Neuronal stem cell (in vitro differentiated cells): Measurements from ENCODE around the gene ZDHHC11.
A peak's percentile ranks its signal among the peaks of the same experiment; 100 is the strongest.

Source experiments
- DNase-seq: peaks from one replicate; pipeline ENCODE4 v3.0.0-alpha.2; 2013; ENCODE audit warnings: low spot score
- H2AFZ ChIP-seq: one replicate; pipeline ENCODE4 v1.6.1; 2013; ENCODE audit warnings: mild to moderate bottlenecking, low read length, inconsistent platforms
- H2AK5ac ChIP-seq: 2 replicates; pipeline ENCODE4 v1.6.1; 2013; ENCODE audit warnings: low read depth, mild to moderate bottlenecking, inconsistent platforms, low read length, moderate library complexity, mixed read lengths
- H2BK120ac ChIP-seq: 2 replicates; pipeline ENCODE4 v1.6.1; 2013; ENCODE audit warnings: low read depth, mild to moderate bottlenecking, inconsistent platforms, low read length, moderate library complexity, mixed read lengths
- H2BK12ac ChIP-seq: one replicate; pipeline ENCODE4 v1.6.1; 2013; ENCODE audit warnings: low read length, inconsistent platforms
- H2BK15ac ChIP-seq: 2 replicates; pipeline ENCODE4 v1.6.1; 2013; ENCODE audit warnings: mild to moderate bottlenecking, low read length, inconsistent platforms, mixed read lengths
- H2BK5ac ChIP-seq: one replicate; pipeline ENCODE4 v1.6.1; 2013; ENCODE audit warnings: inconsistent platforms, mild to moderate bottlenecking, low read length, moderate library complexity
- H3K14ac ChIP-seq: one replicate; pipeline ENCODE4 v1.6.1; 2013; ENCODE audit warnings: low read length, inconsistent platforms
- H3K18ac ChIP-seq: 2 replicates; pipeline ENCODE4 v1.6.1; 2013; ENCODE audit warnings: low read length, inconsistent platforms
- H3K23ac ChIP-seq: 2 replicates; pipeline ENCODE4 v1.6.1; 2013; ENCODE audit warnings: low read depth, mild to moderate bottlenecking, mixed read lengths, low read length, inconsistent platforms; ENCODE audit not compliant: poor library complexity
- H3K27ac ChIP-seq: replicated peaks from 3 replicates; pipeline ENCODE4 v1.5.1; 2013; ENCODE audit warnings: low read length, inconsistent platforms
- H3K27me3 ChIP-seq, 3 experiments: 2 replicates each; pipeline ENCODE4 v1.6.1; 2013; ENCODE audit warnings: low read length in 3 of 3, mild to moderate bottlenecking in 2 of 3, inconsistent platforms in 1 of 3, low read depth in 1 of 3, mixed read lengths in 1 of 3, moderate library complexity in 1 of 3; ENCODE audit not compliant: control insufficient read depth in 3 of 3, insufficient read depth in 3 of 3
- H3K36me3 ChIP-seq, 2 donors: replicated peaks in 1 of 2; 2 replicates each; pipeline ENCODE4 v1.6.1; 2013; ENCODE audit warnings: low read length in 2 of 2; ENCODE audit not compliant: control insufficient read depth in 2 of 2, insufficient read depth in 2 of 2
- H3K4ac ChIP-seq: 2 replicates; pipeline ENCODE4 v1.6.1; 2013; ENCODE audit warnings: inconsistent platforms, mild to moderate bottlenecking, low read length, moderate library complexity
- H3K4me1 ChIP-seq, 2 donors: 1 replicate in 1 of 2; 2 replicates in 1 of 2; pipeline ENCODE4 v1.6.1; 2013; ENCODE audit warnings: low read length in 2 of 2, low read depth in 1 of 2; ENCODE audit not compliant: control insufficient read depth in 2 of 2, insufficient read depth in 1 of 2
- H3K4me2 ChIP-seq: one replicate; pipeline ENCODE4 v1.6.1; 2013; ENCODE audit warnings: mild to moderate bottlenecking, low read length, inconsistent platforms; ENCODE audit not compliant: insufficient read depth, poor library complexity, severe bottlenecking
- H3K4me3 ChIP-seq, 2 donors: 2 replicates each; pipeline ENCODE4 v1.5.1; 2013; ENCODE audit warnings: low read length in 2 of 2, mild to moderate bottlenecking in 2 of 2, inconsistent platforms in 1 of 2, moderate library complexity in 1 of 2
- H3K79me1 ChIP-seq: one replicate; pipeline ENCODE4 v1.6.1; 2013; ENCODE audit warnings: low read depth, mild to moderate bottlenecking, inconsistent platforms, low read length, moderate library complexity
- H3K9ac ChIP-seq: one replicate; pipeline ENCODE4 v1.6.1; 2013; ENCODE audit warnings: mild to moderate bottlenecking, low read depth, low read length, inconsistent platforms; ENCODE audit not compliant: poor library complexity
- H3K9me3 ChIP-seq, 2 donors: replicated peaks in 1 of 2; 2 replicates each; pipeline versions ENCODE3 to v1.6.1; 2013; ENCODE audit warnings: low read length in 2 of 2, mild to moderate bottlenecking in 2 of 2, inconsistent platforms in 1 of 2, low read depth in 1 of 2, mixed read lengths in 1 of 2, moderate library complexity in 1 of 2; ENCODE audit not compliant: control insufficient read depth in 2 of 2, insufficient read depth in 1 of 2
- H4K8ac ChIP-seq: one replicate; pipeline ENCODE4 v1.6.1; 2013; ENCODE audit warnings: low read depth, mild to moderate bottlenecking, inconsistent platforms, low read length, moderate library complexity
- H4K91ac ChIP-seq: one replicate; pipeline ENCODE4 v1.6.1; 2013; ENCODE audit warnings: low read length, low read depth, mild to moderate bottlenecking, inconsistent platforms; ENCODE audit not compliant: poor library complexity
- WGBS, 2 donors: extraction: QIAGEN DNeasy Blood & Tissue Kit; methylation state at CpG; one replicate each; pipeline ENCODE4 v1.1.7; 2013; ENCODE audit warnings: missing lambda C conversion rate in 2 of 2, mixed read lengths in 1 of 2; ENCODE audit not compliant: insufficient read length in 2 of 2, insufficient replicate concordance in 1 of 2; ENCODE audit errors: extremely low coverage in 2 of 2; 5-methylcytosine and 5-hydroxymethylcytosine counted together

ZDHHC11 gene

GRCh38 chr5:851553-851952 lies 767 bp upstream of the ZDHHC11 start:
- peaks cover 2% of the 10 kb centered on the region for H3K79me1 ChIP-seq
- H2AK5ac ChIP-seq, result no peak overlapping the region
- no peak overlapping the region for H3K27ac ChIP-seq
- H2BK12ac ChIP-seq, result no peak overlapping the region
- H3K23ac ChIP-seq, result no peak overlapping the region
- peaks cover 22 to 23% of the 10 kb centered on the region in 2 donors for H3K4me1 ChIP-seq
- no CpG with 5 or more reads among the region's 16 CpGs for WGBS, 2 donors
- H3K4me2 ChIP-seq, result no peak overlapping the region
- H3K4me3 ChIP-seq, result no peak overlapping the region
- H3K4ac ChIP-seq, result no peak overlapping the region
- H3K14ac ChIP-seq, result no peak overlapping the region
- peaks cover 0 to 5% of the 10 kb centered on the region in 2 donors for H3K9me3 ChIP-seq
- H4K91ac ChIP-seq, result no peak overlapping the region
- H2BK15ac ChIP-seq, result no peak overlapping the region
- H3K36me3 ChIP-seq, result no peaks in the 10 kb centered on the region
- no peaks in the 10 kb centered on the region for H3K27me3 ChIP-seq
- no peak overlapping the region for H2BK5ac ChIP-seq
- no peak overlapping the region for H3K9ac ChIP-seq
- H4K8ac ChIP-seq, result no peak overlapping the region
- no peak for DNase-seq
- H2BK120ac ChIP-seq, result no peak overlapping the region
- no peak overlapping the region for H2AFZ ChIP-seq
- H3K18ac ChIP-seq, result peak overlapping the region; percentile 57

GRCh38 chr5:851076-851475 lies 290 bp upstream of the ZDHHC11 start:
- Histone ChIP-seq H3K23ac (peak overlapping the region; percentile 91), H3K4me1 (peaks cover 20 to 23% of the 10 kb centered on the region in 2 donors), H4K91ac (no peak overlapping the region), H2AFZ (no peak overlapping the region), H3K14ac (peak overlapping the region; percentile 90), H3K18ac (peak overlapping the region; percentile 59), H4K8ac (no peak overlapping the region), H3K27me3 (no peaks in the 10 kb centered on the region), H3K27ac (no peak overlapping the region), H2BK15ac (peak overlapping the region; percentile 78), H2BK12ac (peak overlapping the region; percentile 73), H3K36me3 (no peaks in the 10 kb centered on the region), H2BK120ac (no peak overlapping the region), H3K4me3 (no peak overlapping the region), H3K4ac (no peak overlapping the region), H2BK5ac (peak overlapping the region; percentile 39), H3K9ac (peak overlapping the region; percentile 44), H3K79me1 (peaks cover 2% of the 10 kb centered on the region), H3K9me3 (peaks cover 0 to 1% of the 10 kb centered on the region in 2 donors), H3K4me2 (no peak overlapping the region), H2AK5ac (peak overlapping the region; percentile 87)
- no peak for DNase-seq
- WGBS, 2 donors, result no CpG with 5 or more reads among the region's 19 CpGs

- peak overlapping the region in 1 of 2 donors; percentile 48 for H3K4me3 ChIP-seq
- DNase-seq, result peak; percentile 58
- peak overlapping the region; percentile 60 for H2BK5ac ChIP-seq
Measured at GRCh38 chr5:849651-850301, 1.0 kb downstream of the ZDHHC11 start.

GRCh38 chr5:848671-849111 lies 2.1 kb downstream of the ZDHHC11 start:
- peak overlapping the region; percentile 75 for H3K23ac ChIP-seq
- H2AFZ ChIP-seq, result no peak overlapping the region
- no peak overlapping the region for H3K4me2 ChIP-seq
- H3K9me3 ChIP-seq, result no peaks in the 10 kb centered on the region
- H3K4ac ChIP-seq, result peak overlapping the region; percentile 58
- WGBS, 2 donors, result no CpG with 5 or more reads among the region's 14 CpGs
- H3K36me3 ChIP-seq, result no peaks in the 10 kb centered on the region
- H3K4me1 ChIP-seq, result peaks cover 23 to 28% of the 10 kb centered on the region in 2 donors
- no peak for DNase-seq
- no peak overlapping the region for H3K4me3 ChIP-seq
- H2BK12ac ChIP-seq, result peak overlapping the region; percentile 75
- peak overlapping the region; percentile 99 for H3K14ac ChIP-seq
- peak overlapping the region; percentile 93 for H2AK5ac ChIP-seq
- H3K18ac ChIP-seq, result peak overlapping the region; percentile 78
- no peaks in the 10 kb centered on the region for H3K79me1 ChIP-seq
- peak overlapping the region; percentile 30 for H2BK15ac ChIP-seq
- H4K8ac ChIP-seq, result no peak overlapping the region
- H3K27ac ChIP-seq, result no peak overlapping the region
- peak overlapping the region; percentile 72 for H3K9ac ChIP-seq
- H2BK120ac ChIP-seq, result peak overlapping the region; percentile 95
- no peaks in the 10 kb centered on the region for H3K27me3 ChIP-seq
- peak overlapping the region; percentile 79 for H4K91ac ChIP-seq
- H2BK5ac ChIP-seq, result no peak overlapping the region

More at GRCh38 chr5:849651-850301, 1.0 kb downstream of the ZDHHC11 start:
- peak overlapping the region; percentile 85 for H2AFZ ChIP-seq
- no peak overlapping the region for H3K4me2 ChIP-seq
- no peaks in the 10 kb centered on the region for H3K36me3 ChIP-seq
- peak overlapping the region; percentile 25 for H3K23ac ChIP-seq
- H2BK12ac ChIP-seq, result no peak overlapping the region
- peak overlapping the region; percentile 87 for H2AK5ac ChIP-seq
- H3K27ac ChIP-seq, result no peak overlapping the region
- peak overlapping the region; percentile 63 for H3K9ac ChIP-seq
- H3K9me3 ChIP-seq, result no peaks in the 10 kb centered on the region
- no peaks in the 10 kb centered on the region for H3K27me3 ChIP-seq
- no peak overlapping the region for H3K4ac ChIP-seq
- no peak overlapping the region for H2BK120ac ChIP-seq
- peak overlapping the region; percentile 78 for H3K18ac ChIP-seq
- H3K4me1 ChIP-seq, result peaks cover 23 to 24% of the 10 kb centered on the region in 2 donors
- no CpG with 5 or more reads among the region's 20 CpGs for WGBS, 2 donors
- H3K79me1 ChIP-seq, result peaks cover 2% of the 10 kb centered on the region
- H3K14ac ChIP-seq, result no peak overlapping the region
- peak overlapping the region; percentile 98 for H2BK15ac ChIP-seq
- peak overlapping the region; percentile 9 for H4K91ac ChIP-seq
- H4K8ac ChIP-seq, result no peak overlapping the region
